ENCODE data around the gene MYLK2. TPM values are rescaled to one million over a fixed set of nuclear protein-coding genes. Genes with fewer than 3 reads are reported as not detected.

MYLK2 gene
- total RNA-seq, 1 experiment from 2014 or later = 3.0 TPM

DNA sequence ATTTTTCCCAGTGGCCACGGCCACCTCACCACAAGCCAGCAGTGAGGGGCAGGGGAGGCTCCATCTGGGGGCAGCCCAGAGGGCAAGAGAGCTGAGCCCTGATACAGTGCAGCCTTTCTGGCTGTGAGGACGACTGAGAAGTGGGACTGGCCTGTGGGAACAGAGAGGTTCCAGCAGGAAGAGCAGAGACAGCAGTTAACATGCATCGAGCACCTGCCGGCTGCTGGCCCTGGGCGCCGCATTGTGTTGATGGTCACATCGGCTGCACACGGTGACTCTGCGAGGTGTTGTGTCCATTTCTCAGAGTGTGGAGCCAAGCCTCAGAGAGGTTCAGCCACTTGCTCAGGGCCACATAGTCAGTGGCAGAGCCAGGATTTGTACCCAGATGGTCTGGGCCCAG lies 16.4 kb downstream of the MYLK2 start:
- DNase-seq (ENCODE audit: low read depth) = no peak

DNA sequence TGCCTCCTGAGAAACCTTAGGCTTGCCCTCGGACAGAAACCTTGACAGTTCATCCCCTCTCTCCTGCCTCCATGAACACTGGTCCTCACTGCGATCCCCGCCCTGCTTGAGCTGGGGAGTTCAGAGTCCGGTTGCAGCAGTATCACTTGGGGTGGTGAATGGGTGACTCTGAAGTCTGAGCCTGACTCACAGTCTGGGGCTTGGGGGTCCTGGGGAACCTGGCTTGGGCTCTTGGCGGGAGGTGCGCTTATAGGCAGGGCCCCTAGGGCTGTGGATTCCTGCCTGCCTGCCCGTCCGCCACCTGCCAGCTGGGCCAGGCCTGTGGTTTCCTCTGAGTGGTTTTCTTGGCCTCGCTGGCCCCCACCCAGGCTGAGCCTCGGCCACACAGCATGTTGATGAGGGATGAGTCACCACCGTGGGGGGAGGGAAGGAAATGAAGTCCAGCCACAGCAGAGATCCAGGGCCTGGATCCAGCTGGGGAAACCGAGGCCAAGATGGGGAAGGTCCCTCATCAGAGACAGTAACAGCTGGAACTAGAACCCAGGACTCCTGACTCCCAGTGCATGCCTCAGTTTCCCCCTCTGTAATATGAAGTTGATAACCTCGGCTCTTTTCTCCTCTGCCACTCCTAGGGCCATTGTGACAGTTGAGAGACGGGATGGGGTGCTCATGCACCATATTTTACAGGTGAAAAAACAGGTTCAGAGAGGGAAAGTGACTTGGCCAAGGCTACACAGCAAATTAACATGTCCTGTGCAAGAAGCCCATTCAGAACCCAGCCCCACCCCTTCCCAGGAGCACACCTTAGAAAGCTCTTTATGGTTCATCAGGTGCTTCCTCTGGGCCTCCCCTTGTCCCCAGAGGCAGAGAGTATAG lies 17.1 kb downstream of the MYLK2 start:
- DNase-seq (ENCODE audit: low read depth) = peak; percentile 97

DNA sequence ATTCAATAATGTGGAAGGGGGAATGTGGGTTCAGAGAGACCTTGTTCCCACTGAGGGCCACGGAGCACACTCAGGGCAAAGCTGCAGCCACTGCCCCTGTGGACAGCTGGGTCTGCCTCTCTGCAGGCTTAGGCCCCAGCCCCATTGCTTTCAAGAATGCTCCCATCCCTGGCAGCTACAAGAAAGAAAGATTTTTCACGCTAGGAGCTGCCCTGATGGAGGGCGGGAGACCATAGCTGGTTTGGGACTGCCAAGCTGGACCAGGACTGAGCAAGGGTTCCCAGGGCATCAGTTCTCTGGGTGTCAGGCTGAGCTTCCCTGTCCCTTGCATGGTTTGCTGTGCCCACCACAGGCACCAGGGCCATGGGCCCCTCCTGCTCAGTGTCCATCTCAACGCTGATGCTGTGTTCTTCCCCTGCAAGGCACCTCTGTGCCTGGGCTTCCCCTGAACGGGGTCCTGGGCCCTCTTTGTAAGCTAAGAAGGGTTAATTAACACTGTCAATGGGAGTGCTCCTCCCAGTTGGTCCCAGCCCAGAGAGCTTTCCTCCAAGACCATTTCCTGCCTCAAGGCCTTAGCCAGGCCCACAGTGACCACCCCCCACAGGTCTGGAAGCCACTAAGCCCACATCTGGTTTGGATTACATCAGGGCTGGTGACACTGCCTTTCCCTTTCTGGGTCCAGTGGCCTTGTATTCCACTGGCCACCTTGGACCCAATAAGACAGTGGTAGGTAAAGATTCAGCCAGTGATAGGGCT lies 17.9 kb downstream of the MYLK2 start:
- peak; percentile 63 for DNase-seq (ENCODE audit: low read depth)

DNA sequence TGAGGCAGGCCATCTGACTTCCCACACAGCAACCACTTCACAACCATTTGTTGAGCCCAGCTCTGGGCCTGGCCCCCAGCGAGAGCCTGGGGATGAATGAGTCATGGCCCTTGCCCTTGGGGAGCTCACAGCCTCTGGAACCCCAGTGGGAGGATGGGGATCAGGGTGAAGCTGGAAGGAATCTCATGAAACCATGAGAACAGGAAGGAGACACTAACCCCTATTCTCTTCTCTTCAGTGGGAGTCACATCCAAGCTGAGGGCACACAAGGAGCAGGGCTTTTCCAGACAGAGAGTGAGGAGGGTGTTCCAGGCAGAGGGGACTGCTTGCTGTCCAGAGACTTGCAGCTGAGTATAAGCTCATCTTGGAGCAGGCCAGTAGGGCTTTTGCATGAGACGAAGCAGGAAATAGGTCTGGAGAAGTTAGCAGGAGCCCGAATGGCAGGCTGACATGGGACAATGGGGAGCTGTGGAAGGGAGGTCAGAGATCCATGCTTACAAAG lies 18.8 kb downstream of the MYLK2 start:
- peak; percentile 87 for DNase-seq (ENCODE audit: low read depth)

DNA sequence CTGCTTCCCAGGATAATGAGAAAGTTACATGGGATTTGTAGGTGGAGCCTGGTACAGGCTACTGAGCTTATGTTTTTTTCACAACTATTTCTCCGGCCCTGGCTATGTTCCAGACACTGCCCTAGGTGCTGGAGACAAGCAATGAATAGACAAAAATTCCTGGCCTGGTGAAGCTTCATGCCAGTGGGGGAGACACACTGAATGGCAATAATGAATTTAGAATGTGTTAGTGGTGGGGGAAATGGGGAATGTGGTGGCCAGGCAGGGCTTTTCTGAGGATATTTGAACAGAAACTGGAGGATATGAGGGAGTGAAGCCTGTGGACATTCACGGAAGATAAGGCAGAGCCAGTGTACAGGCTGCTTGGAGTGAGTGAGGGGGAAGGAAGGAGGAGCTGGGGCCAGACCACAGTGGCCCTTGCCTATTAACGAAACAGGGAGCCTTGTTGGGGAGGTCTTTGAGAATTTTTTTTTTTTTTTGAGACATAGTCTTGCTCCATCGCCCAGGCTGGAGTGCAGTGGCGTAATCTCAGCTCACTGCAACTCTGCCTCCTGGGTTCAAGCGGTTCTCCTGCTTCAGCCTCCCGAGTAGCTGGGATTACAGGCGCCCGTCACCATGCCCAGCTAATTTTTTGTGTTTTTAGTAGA lies 19.6 kb downstream of the MYLK2 start:
- DNase-seq (ENCODE audit: low read depth) = peak; percentile 52

DNA sequence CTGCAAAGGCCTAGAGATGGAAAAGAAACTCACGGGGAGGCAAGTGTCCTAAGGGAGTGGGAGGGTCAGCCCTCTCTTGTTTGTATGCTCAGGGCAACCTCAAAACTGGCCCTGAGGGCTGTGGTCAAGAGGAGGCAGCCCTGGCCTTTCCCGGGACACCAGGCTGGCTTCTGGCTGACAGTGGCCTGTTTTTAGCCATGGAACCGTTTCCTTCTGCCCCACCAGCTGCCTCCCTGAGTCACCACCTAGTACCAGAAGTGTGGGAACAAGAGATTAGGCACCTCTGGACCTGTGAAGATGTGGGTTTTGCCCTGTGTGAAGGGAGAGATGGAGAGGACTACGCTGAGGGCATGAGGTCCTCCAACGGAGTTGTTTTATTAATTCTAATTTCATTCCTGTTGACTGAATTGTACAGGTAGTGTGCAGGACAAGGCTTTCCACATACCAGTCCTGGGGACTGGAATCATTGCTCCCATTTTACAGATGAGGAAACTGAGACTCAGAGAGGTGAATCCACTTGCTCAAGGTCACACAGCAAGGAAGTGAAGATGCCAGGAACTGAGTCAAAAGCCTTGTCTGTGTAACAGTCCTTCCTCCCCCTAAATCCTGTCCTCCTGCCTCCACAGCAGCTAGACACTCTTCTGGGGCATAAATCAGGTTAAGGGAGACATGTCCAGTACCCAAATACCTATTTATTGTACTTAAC lies 20.8 kb downstream of the MYLK2 start:
- DNase-seq (ENCODE audit: low read depth) = peak; percentile 55

DNA sequence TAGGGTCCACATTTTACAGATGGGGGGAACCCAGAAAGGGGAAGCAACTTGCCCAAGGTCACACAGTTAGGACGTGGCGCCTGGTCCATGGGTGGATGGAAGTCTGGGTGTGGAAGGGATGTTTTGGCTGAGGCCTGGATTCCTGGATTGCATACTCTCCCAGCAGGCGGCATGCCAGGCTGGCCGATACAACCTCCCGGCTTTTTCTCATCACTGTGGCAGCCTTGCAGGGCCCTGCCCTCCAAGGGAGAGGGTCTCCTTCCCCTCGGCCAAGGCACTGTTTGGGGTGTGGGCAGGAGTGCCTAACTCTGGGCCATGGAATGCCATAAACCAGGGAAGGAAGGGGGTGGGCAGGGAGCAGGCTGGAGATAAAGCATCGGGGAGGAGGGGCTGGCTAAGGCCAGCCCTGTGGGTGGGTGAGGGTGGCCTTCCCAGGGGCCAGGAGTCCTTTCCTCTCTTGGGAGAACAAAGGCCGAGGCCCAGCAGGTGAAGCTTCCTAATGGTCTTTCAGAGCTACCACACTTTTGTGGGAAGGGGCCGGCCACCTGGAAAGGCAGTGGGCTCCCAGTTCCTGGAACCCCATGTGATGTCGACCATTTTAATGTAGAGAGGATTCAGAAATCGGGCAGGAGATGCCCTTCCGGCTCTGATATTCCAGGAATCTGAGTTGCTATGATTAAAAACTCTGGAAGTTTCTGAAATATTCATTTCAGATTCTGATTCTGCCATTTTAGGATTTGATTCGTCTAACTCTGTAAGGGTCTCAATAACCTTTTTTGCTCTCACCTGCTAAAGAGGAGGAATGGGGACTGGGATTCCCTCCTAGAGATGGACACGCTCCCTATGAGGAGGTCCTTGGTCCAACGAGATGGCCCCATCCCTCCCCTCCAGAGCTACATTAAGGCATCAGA lies 22.0 kb downstream of the MYLK2 start:
- DNase-seq (ENCODE audit: low read depth) = peak; percentile 55

DNA sequence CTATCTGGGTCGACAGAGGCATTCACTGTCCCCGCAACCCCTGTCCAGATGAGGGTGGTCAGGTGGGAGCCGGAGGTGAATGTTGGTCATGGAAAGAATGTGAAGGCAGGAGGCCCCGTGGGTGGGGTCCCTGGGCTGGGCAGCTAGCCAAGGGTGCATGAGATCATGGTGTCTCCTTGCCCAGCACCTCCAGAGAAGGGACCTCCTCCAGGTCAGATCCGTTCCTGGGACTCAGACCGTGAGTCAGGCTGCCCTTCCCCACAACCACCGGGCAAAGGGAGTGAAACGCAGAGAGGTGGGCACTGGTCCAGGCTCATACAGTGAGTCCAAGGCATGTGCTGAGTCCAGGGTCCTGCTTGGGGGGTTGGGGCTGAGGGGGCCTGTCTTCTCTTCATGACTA lies 22.8 kb downstream of the MYLK2 start:
- DNase-seq (ENCODE audit: low read depth) = peak; percentile 92

DNA sequence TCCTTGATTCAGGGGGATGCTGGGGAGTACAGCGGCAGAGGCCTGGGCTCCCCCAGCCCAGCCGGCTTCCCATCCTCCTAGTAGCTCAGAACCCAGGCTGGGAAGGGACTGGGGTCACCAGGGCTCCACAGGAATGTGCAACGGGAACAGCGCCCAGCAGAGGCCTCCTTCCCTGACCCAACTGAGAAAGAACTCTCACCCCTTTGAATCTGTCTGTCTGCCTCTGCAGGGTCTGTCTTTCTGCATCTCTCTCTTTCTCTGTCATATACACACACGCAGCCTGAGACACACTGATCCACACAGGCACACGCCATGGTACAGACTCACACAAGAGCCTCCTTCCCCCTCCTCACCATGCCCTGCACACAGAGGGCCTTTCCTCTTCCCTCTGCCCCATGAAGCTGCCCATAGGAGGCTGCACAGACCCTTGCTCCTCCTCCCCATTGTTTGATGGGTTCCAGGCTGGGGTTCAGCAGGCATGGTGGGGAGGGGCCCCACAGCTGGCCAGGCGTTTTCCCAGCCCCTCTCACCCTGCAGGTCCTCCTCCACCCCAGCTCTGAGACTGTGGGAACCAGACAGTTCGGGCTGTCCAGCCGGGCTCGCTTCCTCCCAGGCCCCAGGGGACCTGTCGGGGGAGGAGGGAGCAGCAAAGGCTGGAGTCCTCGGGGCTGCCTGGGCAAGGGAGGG lies 23.5 kb downstream of the MYLK2 start:
- peak; percentile 81 for DNase-seq (ENCODE audit: low read depth)

DNA sequence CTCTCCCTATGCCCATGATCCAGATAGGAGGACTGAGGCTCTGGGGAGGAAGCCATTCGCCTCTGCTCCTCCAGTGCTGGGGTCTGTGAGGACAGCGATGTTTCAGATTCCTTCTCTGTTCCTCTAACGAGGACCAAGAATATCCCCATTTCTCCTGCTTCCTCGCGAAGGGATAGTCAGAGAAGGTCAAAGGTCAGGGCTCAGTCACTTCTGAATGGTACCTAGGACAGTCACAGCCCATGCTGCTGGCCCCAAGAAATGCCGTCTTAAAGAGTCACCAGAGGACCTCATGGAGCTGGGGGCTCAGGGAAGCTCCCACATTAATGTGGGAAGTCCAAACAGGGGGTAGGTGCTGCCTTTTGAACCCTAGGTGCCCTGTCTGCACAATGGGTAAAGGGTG lies 24.1 kb downstream of the MYLK2 start:
- DNase-seq (ENCODE audit: low read depth) = no peak

DNA sequence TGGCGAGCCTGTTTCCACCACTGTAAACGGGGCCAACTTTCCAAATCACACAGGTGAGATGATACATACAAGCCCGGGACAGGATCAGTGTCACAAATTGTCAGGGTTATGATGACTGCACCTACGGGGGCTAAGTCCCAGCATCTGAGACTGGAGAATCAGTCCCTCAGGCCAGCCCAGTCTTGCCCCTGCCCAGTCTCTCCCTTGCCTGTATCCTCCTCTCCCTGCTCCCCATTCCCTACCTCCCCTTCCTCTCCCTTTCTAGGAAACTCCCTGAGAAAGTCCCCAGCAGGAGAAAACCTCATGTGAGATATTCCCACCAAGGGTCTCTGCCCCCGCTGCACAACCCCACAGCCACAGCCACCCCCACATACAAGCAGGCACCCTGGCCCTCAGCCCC lies 24.7 kb downstream of the MYLK2 start:
- DNase-seq (ENCODE audit: low read depth) = no peak

DNA sequence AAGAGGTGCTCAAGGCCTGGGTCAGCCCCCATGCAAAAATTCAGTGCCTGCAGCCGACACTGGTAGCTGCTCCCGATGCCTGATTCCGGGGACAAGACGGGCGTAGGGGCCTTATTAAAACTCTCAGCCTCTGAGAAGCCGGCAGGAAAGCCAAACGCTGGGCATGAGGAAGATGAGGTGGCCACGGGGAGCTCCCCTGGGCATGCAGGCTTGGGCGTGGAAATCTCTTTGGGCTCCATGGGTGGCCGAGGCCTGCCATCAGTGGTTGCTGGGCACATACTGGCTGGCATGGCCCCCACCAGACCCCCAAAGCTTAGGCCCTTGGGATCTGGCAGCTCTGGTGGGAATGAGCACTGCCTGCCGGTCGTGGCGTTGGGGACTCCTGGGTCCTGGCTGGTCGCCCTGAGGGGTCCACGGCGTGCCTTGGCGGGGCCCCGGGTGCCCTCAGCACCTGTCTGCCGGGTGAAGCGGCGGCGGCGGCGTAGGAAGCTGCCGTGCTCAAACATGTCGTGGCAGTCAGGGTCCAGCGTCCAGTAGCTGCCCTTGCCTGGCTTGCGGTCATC lies 25.7 kb downstream of the MYLK2 start:
- DNase-seq (ENCODE audit: low read depth) = no peak

DNA sequence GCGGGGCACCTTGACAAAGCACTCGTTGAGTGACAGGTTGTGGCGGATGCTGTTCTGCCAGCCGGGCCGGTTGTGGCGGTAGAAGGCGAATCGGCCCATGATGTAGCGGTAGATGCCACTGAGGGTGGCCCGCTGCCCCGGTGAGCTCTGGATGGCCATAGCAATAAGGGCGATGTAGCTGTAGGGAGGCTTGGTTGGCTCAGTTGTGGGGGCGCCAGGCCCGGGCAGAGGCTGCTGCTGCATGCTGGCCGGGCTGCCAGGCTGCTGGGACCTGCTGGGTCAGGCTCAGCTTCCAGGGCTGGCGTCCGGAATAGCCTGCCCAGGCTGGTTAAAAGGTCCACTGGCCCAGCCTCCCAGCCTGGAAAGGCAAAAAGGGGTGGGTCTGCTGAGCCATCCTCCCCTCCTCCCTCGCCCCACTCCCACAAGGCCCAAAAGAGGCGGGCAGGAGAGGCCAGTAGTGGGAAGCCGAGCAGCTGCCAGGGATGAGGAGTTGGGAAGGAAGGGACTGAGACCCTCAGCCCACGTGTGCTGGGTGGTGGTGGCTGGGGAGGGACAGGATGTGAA lies 26.2 kb downstream of the MYLK2 start, which contains the start of gene FOXS1:
FOXS1 (minus strand) TSS at position 305 of the 564 bp plus-strand sequence; CDS start at position 243, 62 bp downstream.
- DNase-seq (ENCODE audit: low read depth) = peak; percentile 62

DNA sequence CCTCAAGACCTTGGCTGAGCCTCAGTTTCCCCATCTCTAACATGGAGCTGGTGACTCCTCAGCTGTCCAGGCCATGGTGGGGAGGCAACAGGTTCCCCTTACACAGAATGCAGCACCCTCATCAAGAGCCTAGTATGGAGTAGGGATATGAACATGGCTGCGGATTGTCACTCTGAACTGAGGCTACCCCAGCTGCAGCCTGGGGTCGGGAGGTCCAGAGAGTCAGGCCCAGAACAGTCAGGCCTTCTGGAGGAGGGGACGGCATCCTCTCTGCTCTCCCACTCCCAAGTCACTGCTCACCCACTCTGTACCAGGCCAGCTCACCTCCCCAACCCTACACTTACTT lies 27.6 kb downstream of the MYLK2 start:
- DNase-seq (ENCODE audit: low read depth) = no peak

DNA sequence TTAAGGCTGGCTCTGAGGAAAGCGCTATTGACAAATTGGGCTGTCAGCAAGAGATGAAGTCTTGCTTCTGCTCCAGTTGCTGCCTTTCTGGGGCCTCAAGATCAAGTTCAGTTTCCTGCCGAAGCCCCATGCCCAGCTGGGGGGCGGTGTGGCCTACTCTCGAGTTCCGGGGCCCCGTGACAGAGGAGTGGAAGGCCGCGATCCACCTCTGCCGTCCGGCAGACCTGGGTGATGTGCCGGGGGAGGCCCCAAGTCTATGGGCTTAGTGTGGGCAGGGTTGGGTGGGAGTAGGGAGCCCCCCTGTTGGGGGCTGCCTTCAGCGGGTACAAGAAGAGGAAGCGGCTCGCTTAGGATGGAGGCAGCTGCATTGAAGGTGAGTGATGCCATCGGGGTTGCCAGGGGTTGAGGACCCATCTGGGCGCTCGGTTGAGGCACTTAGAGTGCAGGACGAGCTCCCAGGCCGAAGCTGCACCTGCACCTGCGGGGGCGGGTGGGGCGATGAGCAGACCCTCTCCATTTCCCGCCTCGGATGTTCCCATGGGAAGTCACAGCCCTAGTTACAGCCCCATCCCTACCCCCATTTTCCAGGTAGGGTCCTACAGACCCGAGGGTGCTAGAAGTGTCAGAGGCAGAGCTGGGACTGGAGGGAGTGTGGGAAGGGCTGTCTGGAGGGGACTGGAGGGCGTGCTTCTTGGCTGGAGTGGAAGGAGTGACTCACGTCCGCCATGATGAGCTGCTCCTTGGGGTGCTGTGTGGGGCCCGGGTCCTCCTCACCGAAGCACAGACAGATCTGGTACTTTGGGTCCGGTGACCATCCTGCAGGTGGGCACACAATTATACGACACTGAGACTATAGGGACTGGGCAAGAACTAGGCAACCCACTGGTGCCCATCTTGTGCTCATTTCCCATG lies 29.2 kb downstream of the MYLK2 start:
- DNase-seq (ENCODE audit: low read depth) = peak; percentile 49

DNA sequence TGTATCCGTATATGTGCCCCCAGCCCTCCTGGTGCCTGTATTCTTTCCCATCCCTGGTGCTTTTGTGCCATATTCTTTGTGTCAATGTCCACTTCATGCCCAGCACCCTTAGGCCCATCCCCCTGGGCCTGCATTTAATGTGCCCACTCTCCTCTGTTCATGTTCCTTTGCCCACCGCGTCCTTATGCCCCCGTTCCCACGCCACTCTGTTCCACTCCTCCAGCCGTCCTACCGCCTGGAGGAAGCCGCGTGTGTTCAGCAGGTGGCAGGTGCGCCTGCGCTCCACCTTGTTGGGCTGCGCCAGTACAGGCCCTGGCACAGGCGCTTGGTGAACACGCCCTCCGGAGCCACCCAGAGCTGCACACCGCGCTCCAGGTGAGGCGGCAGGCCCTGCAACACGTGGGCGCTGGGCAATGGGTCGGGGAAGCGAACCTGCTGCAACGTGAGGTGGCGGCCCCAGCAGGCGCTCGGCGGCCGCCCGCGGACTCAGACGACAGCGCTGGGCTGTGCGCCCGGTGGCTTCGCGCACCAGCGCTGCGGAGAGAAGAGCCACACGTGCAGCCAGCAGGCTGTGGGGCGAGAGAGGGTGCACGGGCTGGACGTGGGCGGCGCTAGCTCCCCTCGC lies 30.3 kb downstream of the MYLK2 start:
- DNase-seq (ENCODE audit: low read depth) = no peak

DNA sequence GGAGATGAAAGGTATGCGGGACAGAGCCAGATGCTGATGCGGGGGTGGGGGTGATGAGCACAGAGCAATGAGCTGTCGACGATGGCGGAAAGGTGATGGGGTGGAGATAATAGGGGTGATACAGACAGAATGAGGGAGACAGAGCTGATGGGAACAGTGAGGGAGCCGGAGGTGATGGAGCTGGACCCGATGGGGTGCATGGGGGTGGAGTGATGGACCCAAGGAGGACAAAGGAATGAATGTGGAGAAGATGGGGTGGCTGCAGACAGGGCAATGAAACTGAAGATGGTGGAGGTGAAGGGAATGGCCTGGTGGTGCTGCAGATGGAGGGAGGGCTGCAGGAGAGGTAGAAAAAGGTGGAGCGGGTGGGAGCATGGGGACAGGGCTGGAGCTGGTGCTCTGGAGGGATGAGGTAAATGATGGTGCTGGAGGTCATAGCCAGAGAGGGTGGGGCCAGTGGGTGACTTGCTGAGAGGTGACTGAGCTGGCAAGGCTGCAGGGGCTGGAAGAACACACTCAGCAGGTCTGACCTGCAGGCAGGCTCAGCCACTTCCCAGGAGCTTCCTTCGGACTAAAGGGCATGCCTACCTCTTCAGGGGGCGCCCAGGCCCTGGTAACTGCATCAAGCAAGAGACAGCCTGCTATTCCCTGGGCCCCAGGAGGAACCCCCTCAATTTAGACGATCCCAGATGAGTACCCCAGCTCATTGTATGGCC lies 32.2 kb downstream of the MYLK2 start:
- DNase-seq (ENCODE audit: low read depth) = no peak

Measured in Daoy (cell line).